OCI-LY1 (cell line): ENCODE data around the gene FAM50B.

Experiments used
- CTCF ChIP-seq: fragments of 200-600 bp; sonication (generic), shearing (Covaris generic); IDR thresholded peaks from 2 replicates; pipeline ENCODE4 v1.5.1; 2017; ENCODE audit warnings: mild to moderate bottlenecking, antibody characterized with exemption, low read length, moderate library complexity, mixed read lengths
- EZH2 ChIP-seq: fragments of 200-600 bp; sonication (generic), shearing (Covaris generic); IDR thresholded peaks from 2 replicates; pipeline ENCODE4 v1.8.0; 2017; ENCODE audit warnings: borderline replicate concordance, mixed run types, mild to moderate bottlenecking, antibody characterized with exemption, low read length, moderate library complexity, mixed read lengths

GRCh38 chr6:3836566-3836965 is 12.6 kb upstream of the FAM50B start:
- no peak for TF ChIP-seq CTCF
- TF ChIP-seq EZH2, result no peak
